ENCODE measurements around the gene ADGRA1.

DNA sequence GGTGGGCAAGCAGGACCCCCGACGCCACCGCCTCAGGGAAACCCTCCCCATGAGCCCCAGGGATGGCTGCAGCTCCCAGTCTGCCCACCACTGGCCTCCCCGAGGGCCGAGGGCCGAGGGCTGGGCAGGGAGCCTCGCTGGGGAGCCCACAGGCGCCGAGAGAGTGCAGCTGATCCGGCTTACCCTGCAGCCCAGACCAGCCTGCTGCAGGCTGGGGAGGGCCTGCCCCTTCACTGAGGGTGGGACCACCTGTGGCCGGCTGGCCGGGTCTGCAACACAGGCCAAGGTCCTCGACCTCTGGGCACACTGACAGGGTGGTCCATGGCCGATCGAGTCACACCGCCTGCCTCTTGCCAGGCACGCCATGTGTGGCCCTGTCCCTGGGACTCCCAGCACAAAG lies 27.3 kb upstream of the ADGRA1 start:
- TF ChIP-seq, protein P1, sequence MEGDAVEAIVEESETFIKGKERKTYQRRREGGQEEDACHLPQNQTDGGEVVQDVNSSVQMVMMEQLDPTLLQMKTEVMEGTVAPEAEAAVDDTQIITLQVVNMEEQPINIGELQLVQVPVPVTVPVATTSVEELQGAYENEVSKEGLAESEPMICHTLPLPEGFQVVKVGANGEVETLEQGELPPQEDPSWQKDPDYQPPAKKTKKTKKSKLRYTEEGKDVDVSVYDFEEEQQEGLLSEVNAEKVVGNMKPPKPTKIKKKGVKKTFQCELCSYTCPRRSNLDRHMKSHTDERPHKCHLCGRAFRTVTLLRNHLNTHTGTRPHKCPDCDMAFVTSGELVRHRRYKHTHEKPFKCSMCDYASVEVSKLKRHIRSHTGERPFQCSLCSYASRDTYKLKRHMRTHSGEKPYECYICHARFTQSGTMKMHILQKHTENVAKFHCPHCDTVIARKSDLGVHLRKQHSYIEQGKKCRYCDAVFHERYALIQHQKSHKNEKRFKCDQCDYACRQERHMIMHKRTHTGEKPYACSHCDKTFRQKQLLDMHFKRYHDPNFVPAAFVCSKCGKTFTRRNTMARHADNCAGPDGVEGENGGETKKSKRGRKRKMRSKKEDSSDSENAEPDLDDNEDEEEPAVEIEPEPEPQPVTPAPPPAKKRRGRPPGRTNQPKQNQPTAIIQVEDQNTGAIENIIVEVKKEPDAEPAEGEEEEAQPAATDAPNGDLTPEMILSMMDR (conservative IDR thresholded peaks at IDR 0.05; ENCODE audit: low read length), result no peak
- TF ChIP-seq EZH2phosphoT487 (IDR thresholded peaks at IDR 0.05; ENCODE audit: borderline replicate concordance), result no peak
